ENCODE data around the gene TRIP12.
A peak's percentile ranks its signal among the peaks of the same experiment; 100 is the strongest.

Gene TRIP12

GRCh38 chr2:229930656-229931055 is 8.8 kb upstream of the TRIP12 start:
- Histone ChIP-seq H3K36me3 (ENCODE audit: control insufficient read depth in 2 of 2, insufficient read depth in 1 of 2, low read length in 2 of 2) (no peaks in the 10 kb centered on the region; a peak in 1 of 3 replicates), H3K27ac (ENCODE audit: extremely low read depth, low read depth, low read length) (no peak overlapping the region), H3K4me1 (ENCODE audit: control insufficient read depth, insufficient read depth, low read length) (peaks cover 5% of the 10 kb centered on the region; the same call in 1 of the 2 replicates), H3K9me3 (ENCODE audit: control insufficient read depth, insufficient read depth, low read depth, low read length) (no peaks in the 10 kb centered on the region), H3K4me3 (ENCODE audit: low read depth, low read length) (no peak overlapping the region)
- ChIA-PET CTCF (no interaction called here), POLR2A (interaction anchor here (1.3 kb wide), 1 partner anchor 8 kb away, joined by 3 read pairs; the partner anchor contains the start of gene FBXO36)
- TF ChIP-seq GLIS1 (tag by site-specific recombination; IDR thresholded peaks at IDR 0.05) (peak; percentile 60), ZNF311 (tag by site-specific recombination; IDR thresholded peaks at IDR 0.05; ENCODE audit: borderline replicate concordance) (no peak), ZNF629 (tag by site-specific recombination; IDR thresholded peaks at IDR 0.05) (no peak)

GRCh38 chr2:229927817-229928321 is 6.1 kb upstream of the TRIP12 start:
- ChIA-PET CTCF (interaction anchor here (0.5 to 0.6 kb wide), 2 partner anchors 24 to 211 kb away, joined by 3 to 4 read pairs; no protein-coding TSS in a partner anchor), POLR2A (interaction anchor here (0.7 kb wide), 1 partner anchor 14 kb away, joined by 4 read pairs; no protein-coding TSS in a partner anchor)
- no peaks in the 10 kb centered on the region; a peak in 1 of 3 replicates for H3K36me3 ChIP-seq (ENCODE audit: control insufficient read depth in 2 of 2, insufficient read depth in 1 of 2, low read length in 2 of 2)
- no peaks in the 10 kb centered on the region for H3K9me3 ChIP-seq (ENCODE audit: control insufficient read depth, insufficient read depth, low read depth, low read length)
- H3K27ac ChIP-seq (ENCODE audit: extremely low read depth, low read depth, low read length) = no peak overlapping the region
- H3K4me1 ChIP-seq (ENCODE audit: control insufficient read depth, insufficient read depth, low read length) = peaks cover 5% of the 10 kb centered on the region; the same call in 1 of the 2 replicates
- TF ChIP-seq ZNF561 (tag by site-specific recombination; IDR thresholded peaks at IDR 0.05; ENCODE audit: borderline replicate concordance) = no peak
- TF ChIP-seq KLF7 (tag by site-specific recombination; IDR thresholded peaks at IDR 0.05; ENCODE audit: borderline replicate concordance) = no peak
- TF ChIP-seq KLF17 (tag by site-specific recombination; IDR thresholded peaks at IDR 0.05) = no peak
- no peak for TF ChIP-seq ZNF133 (tag by site-specific recombination; IDR thresholded peaks at IDR 0.05)
- TF ChIP-seq ZNF585B (tag by site-specific recombination; IDR thresholded peaks at IDR 0.05) = no peak
- TF ChIP-seq HIC1 (tag by site-specific recombination; IDR thresholded peaks at IDR 0.05) = no peak
- TF ChIP-seq ZNF121 (tag by site-specific recombination; IDR thresholded peaks at IDR 0.05) = no peak
- TF ChIP-seq ZNF19 (tag by site-specific recombination; IDR thresholded peaks at IDR 0.05; ENCODE audit: low read depth) = no peak
- TF ChIP-seq ZNF558 (tag by site-specific recombination; IDR thresholded peaks at IDR 0.05) = no peak
- no peak for TF ChIP-seq ZNF704 (tag by site-specific recombination; IDR thresholded peaks at IDR 0.05)
- no peak for TF ChIP-seq REST (tag by site-specific recombination; IDR thresholded peaks at IDR 0.05)
- no peak for TF ChIP-seq ZNF404 (tag by site-specific recombination; IDR thresholded peaks at IDR 0.05)
- no peak for TF ChIP-seq KLF1 (tag by site-specific recombination; IDR thresholded peaks at IDR 0.05)
- TF ChIP-seq ZNF155 (tag by site-specific recombination; IDR thresholded peaks at IDR 0.05) = no peak
- no peak for TF ChIP-seq ZSCAN16 (tag by site-specific recombination; IDR thresholded peaks at IDR 0.05)
- no peak for TF ChIP-seq MZF1 (tag by site-specific recombination; IDR thresholded peaks at IDR 0.05; ENCODE audit: borderline replicate concordance)
- no peak for TF ChIP-seq ZBTB1 (tag by site-specific recombination; IDR thresholded peaks at IDR 0.05)
- H3K4me3 ChIP-seq (ENCODE audit: low read depth, low read length) = no peak overlapping the region
